Brain microvascular endothelial cell (primary cell): ENCODE measurements around the gene NEGR1.

Source experiments
- DNase-seq: peaks from one replicate; pipeline ENCODE4 v3.0.0-alpha.2; 2020
- H3K27ac ChIP-seq: fragments of 250-450 bp; sonication (Bioruptor Pico); 2 replicates; pipeline ENCODE4 v1.5.1; 2020; ENCODE audit warnings: mild to moderate bottlenecking, moderate library complexity
- H3K27me3 ChIP-seq: fragments of 250-450 bp; sonication (Bioruptor Pico); replicated peaks from 2 replicates; pipeline ENCODE4 v1.5.1; 2020; ENCODE audit warnings: mild to moderate bottlenecking
- H3K36me3 ChIP-seq: fragments of 250-450 bp; sonication (Bioruptor Pico); replicated peaks from 2 replicates; pipeline ENCODE4 v1.5.1; 2020; ENCODE audit warnings: mild to moderate bottlenecking
- H3K4me3 ChIP-seq: 2 replicates; pipeline ENCODE4 v1.5.1; 2011; ENCODE audit warnings: low read depth, mild to moderate bottlenecking, control low read depth, low read length, moderate library complexity
- in situ Hi-C: cut with HindIII; loops from 2 replicates; pipeline ENCODE4 v1.10.0; 2017; ENCODE audit warnings: low sequenced_read_pairs, low pct_ligation_motif_present
- TF ChIP-seq, protein P1 (sequence below): IDR thresholded peaks from 2 replicates; pipeline ENCODE4 v1.5.1; 2011; ENCODE audit warnings: low read depth, mild to moderate bottlenecking, moderate library complexity, low read length, control low read depth, inconsistent platforms; ENCODE audit errors: missing control alignments

NEGR1 gene

DNA sequence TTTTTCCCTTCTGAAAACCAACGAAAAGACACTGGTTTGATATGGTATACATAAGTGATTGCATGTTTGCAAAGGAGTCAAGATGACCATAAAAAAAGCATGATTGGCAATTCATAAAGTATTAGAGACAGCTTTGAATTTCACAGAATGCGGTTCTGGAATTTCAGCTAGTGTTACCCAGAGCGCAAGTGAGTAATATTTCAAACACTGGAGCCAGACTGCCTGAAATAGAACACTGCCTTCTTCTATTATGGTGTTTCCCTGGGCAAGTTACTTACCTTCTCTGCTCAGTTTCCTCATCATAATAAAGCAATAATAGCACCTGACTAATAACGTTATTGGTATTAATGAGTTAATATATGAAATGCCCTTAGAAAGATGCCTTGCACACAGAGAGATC lies 54.7 kb downstream of the NEGR1 start:
- no peak overlapping the region for H3K27ac ChIP-seq
- TF ChIP-seq, protein P1, sequence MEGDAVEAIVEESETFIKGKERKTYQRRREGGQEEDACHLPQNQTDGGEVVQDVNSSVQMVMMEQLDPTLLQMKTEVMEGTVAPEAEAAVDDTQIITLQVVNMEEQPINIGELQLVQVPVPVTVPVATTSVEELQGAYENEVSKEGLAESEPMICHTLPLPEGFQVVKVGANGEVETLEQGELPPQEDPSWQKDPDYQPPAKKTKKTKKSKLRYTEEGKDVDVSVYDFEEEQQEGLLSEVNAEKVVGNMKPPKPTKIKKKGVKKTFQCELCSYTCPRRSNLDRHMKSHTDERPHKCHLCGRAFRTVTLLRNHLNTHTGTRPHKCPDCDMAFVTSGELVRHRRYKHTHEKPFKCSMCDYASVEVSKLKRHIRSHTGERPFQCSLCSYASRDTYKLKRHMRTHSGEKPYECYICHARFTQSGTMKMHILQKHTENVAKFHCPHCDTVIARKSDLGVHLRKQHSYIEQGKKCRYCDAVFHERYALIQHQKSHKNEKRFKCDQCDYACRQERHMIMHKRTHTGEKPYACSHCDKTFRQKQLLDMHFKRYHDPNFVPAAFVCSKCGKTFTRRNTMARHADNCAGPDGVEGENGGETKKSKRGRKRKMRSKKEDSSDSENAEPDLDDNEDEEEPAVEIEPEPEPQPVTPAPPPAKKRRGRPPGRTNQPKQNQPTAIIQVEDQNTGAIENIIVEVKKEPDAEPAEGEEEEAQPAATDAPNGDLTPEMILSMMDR, result no peak
- no peaks in the 10 kb centered on the region for H3K36me3 ChIP-seq
- in situ Hi-C loops, result no loop called here
- no peak overlapping the region for H3K4me3 ChIP-seq
- H3K27me3 ChIP-seq, result no peaks in the 10 kb centered on the region
- no peak for DNase-seq

DNA sequence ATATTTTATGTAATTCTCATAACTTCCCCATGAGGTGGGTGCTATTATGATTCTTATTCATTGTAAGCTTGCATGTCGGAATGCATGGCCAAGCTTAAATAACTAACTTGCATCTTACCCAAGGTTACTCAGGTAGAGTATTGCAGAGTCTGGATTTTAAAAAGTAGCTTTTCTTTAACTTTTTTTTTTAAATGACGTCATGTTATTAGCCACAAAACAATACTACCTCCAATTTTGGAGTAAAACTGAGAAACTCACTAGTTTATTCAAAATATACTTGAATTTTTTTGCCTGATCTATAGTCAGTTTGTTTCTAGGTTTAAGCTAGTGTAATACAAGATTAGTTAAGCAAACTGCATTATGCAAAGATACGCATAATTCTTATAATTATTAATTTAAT lies 57.8 kb downstream of the NEGR1 start:
- in situ Hi-C loops, result no loop called here
- TF ChIP-seq, protein P1, result no peak
- Histone ChIP-seq H3K4me3 (no peak overlapping the region), H3K27ac (no peak overlapping the region), H3K27me3 (no peaks in the 10 kb centered on the region), H3K36me3 (no peaks in the 10 kb centered on the region)
- no peak for DNase-seq

DNA sequence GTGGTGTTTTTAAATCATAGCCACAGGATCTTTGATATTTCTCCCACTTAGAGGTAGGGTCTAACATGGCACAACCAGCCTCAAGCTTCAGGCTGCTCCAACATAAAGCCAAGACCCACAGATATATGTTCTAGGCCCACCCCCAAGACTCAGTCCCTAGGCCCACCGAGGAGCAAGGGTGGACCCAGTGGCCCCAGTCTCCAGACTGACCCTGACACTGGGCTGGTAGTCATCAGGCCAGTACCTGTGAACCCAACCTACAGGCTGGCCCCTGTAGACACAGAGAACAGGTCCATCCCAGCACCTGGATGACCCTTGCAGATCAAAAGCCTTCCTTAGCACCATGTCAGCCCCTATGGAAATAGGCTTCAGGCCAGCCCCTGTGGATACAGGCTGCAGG lies 60.5 kb downstream of the NEGR1 start:
- in situ Hi-C loops, result no loop called here
- TF ChIP-seq, protein P1, result no peak
- H3K27ac ChIP-seq, result no peak overlapping the region
- DNase-seq, result no peak
- no peak overlapping the region for H3K4me3 ChIP-seq
- H3K27me3 ChIP-seq, result no peaks in the 10 kb centered on the region
- H3K36me3 ChIP-seq, result no peaks in the 10 kb centered on the region

DNA sequence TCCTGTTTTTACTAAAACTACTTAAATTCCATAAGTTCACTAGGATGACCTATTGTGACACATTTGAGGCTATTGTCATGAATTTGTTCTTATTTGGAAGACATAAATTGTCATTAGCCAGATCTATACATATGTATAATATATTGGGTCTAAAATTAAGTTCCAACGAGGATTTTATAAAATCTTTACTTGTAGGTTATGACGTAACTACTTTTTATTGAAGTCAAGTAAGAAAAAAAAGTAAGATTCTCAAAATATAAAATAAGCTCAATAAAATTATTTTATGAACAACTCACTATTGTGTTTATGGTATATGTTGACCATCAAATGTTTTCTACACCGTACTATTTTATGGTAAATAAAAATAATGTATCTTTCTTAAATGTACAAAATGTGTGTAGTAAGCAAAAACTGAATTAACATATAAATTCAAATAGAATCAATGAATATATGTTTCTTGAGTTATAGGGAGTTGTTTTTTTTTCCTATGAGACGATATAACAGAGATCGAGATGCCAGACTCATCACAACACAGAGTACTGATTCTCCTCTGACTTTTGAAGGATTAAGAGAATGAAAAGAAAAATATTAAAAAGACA lies 64.1 kb downstream of the NEGR1 start:
- Histone ChIP-seq H3K36me3 (no peaks in the 10 kb centered on the region), H3K4me3 (no peak overlapping the region), H3K27ac (no peak overlapping the region), H3K27me3 (no peaks in the 10 kb centered on the region)
- in situ Hi-C loops, result no loop called here
- TF ChIP-seq, protein P1, result no peak
- DNase-seq, result no peak

DNA sequence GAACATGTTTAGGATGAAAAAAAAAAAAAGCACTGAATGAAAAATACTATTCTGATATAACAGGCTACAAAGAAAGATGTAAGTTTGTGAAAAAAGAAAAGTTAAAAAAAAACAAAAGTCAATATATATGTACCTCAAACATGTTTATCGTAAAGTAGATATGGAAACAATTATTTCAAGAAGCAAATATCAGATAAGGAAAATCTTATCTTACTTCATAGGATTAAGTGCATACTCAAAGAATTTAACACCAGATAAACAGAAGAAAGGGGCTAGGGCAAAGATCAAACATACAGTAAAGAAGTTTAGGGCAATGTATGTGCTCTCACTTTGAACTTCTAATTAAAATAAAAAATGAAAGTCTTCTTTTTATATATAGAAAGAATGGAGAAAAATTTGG lies 75.3 kb downstream of the NEGR1 start:
- Histone ChIP-seq H3K4me3 (no peak overlapping the region), H3K27me3 (no peaks in the 10 kb centered on the region), H3K36me3 (no peaks in the 10 kb centered on the region), H3K27ac (no peak overlapping the region)
- in situ Hi-C loops, result no loop called here
- DNase-seq, result no peak
- TF ChIP-seq, protein P1, result no peak

DNA sequence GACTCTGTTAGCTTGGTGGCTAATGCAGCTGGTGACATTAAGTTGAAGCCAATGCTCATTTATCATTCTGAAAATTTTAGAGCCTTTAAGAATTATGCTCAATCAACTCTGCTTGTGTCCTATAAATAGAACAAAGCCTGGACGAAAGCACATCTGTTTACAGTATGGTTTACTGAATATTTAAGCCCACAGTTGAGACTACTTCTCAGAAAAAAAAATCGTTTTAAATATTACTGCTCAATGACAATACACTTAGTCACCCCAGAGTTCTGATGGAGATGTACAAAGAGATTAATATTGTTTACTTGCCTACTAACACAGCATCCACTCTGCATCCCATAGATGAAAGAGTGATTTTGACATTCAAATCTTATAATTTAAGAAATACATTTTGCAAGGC lies 79.6 kb downstream of the NEGR1 start:
- H3K27ac ChIP-seq, result no peak overlapping the region
- no peaks in the 10 kb centered on the region for H3K36me3 ChIP-seq
- DNase-seq, result no peak
- no peak overlapping the region for H3K4me3 ChIP-seq
- TF ChIP-seq, protein P1, result no peak
- no peaks in the 10 kb centered on the region for H3K27me3 ChIP-seq
- in situ Hi-C loops, result no loop called here
